Smooth muscle cell (in vitro differentiated cells): Measurements from ENCODE around the gene ZNF32. TPM values are rescaled to one million over a fixed set of nuclear protein-coding genes. Genes with fewer than 3 reads are reported as not detected.

Source experiments
- DNase-seq: peaks from one replicate; lab custom pipeline; 2025; ENCODE audit not compliant: unreplicated experiment; lab: John Stamatoyannopoulos, UW
- H2AFZ ChIP-seq: fragments of 200-600 bp; sonication (generic); 2 replicates; pipeline ENCODE4 v1.6.0; 2016; ENCODE audit warnings: antibody characterized with exemption, low read depth, mild to moderate bottlenecking
- H3F3A ChIP-seq: fragments of 200-600 bp; sonication (generic); 2 replicates; pipeline ENCODE4 v1.6.0; 2017; ENCODE audit warnings: antibody characterized with exemption, low read depth
- H3K27ac ChIP-seq: fragments of 200-600 bp; sonication (generic); 2 replicates; pipeline ENCODE4 v1.5.1; 2016; ENCODE audit warnings: low read depth, mild to moderate bottlenecking
- H3K27me3 ChIP-seq: fragments of 200-600 bp; sonication (generic); 2 replicates; pipeline ENCODE4 v1.6.1; 2016; ENCODE audit warnings: low read depth, mild to moderate bottlenecking
- H3K36me3 ChIP-seq: fragments of 200-600 bp; sonication (generic); 2 replicates; pipeline ENCODE4 v1.5.1; 2016; ENCODE audit warnings: low read depth
- H3K4me1 ChIP-seq: fragments of 200-600 bp; sonication (generic); 2 replicates; pipeline ENCODE4 v1.5.1; 2016; ENCODE audit warnings: low read depth
- H3K4me2 ChIP-seq: fragments of 200-600 bp; sonication (generic); 2 replicates; pipeline ENCODE4 v1.6.0; 2016; ENCODE audit warnings: mild to moderate bottlenecking
- H3K4me3 ChIP-seq: fragments of 200-600 bp; sonication (generic); 2 replicates; pipeline ENCODE4 v1.5.1; 2016; ENCODE audit warnings: mild to moderate bottlenecking
- H3K79me2 ChIP-seq: fragments of 200-600 bp; sonication (generic); 2 replicates; pipeline ENCODE4 v1.6.0; 2016; ENCODE audit warnings: low read depth, mild to moderate bottlenecking
- H3K9ac ChIP-seq: fragments of 200-600 bp; sonication (generic); 2 replicates; pipeline ENCODE4 v1.6.0; 2016; ENCODE audit warnings: low read depth
- H3K9me3 ChIP-seq: fragments of 200-600 bp; sonication (generic); replicated peaks from 2 replicates; pipeline ENCODE4 v1.5.1; 2016; ENCODE audit warnings: low read depth
- H4K20me1 ChIP-seq: fragments of 200-600 bp; sonication (generic); 2 replicates; pipeline ENCODE4 v1.6.0; 2016; ENCODE audit warnings: low read depth
- WGBS: methylation state at CpG from one replicate; pipeline ENCODE4 v1.1.7; 2016; ENCODE audit warnings: low lambda C conversion rate; 5-methylcytosine and 5-hydroxymethylcytosine counted together
- polyA plus RNA-seq: library from polyadenylated mRNA; unstranded; fragments of >200 nt; fragmentation: Nextera tagmentation; extraction: Ambion mirVana; gene quantifications from 2 replicates; pipeline ENCODE4 v1.2.1, GENCODE V29; 2016
- total RNA-seq: library from RNA; depleted of rRNA; stranded (reverse); fragments of >200 nt; gene quantifications from 2 replicates; pipeline ENCODE4 v1.2.3, GENCODE V29; 2014
- TF ChIP-seq, protein P1 (sequence below): fragments of 200-600 bp; sonication (generic); IDR thresholded peaks from 2 replicates; pipeline ENCODE4 v1.5.1; 2017; ENCODE audit warnings: borderline replicate concordance, mild to moderate bottlenecking, antibody characterized with exemption; ENCODE audit not compliant: insufficient read depth, poor library complexity, severe bottlenecking

The ZNF32 gene
- total and polyA plus RNA-seq, 2 experiments from 2014 or later: 36.3 to 40.6 TPM

DNA sequence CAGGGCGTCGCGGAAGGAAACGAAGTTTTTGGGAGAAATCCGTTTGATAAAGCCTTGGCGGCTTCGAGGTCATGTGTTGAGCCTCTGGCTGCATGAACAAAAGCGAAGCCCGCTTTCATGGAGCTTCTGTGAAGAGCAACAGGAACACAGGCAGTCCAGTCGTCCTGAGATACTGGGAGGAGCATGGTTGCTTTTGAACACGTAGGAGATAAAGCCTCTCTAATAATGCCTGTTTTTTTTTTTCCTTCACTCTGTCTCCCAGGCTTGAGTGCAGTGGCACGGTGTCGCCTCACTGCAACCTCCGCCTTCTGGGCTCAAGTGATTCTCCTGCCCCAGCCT is 473 bp upstream of the ZNF32 start:
- peaks cover 5% of the 10 kb centered on the region for H3K4me1 ChIP-seq
- 28% methylated on average over 14 of the region's 14 CpGs for WGBS
- TF ChIP-seq, protein P1, sequence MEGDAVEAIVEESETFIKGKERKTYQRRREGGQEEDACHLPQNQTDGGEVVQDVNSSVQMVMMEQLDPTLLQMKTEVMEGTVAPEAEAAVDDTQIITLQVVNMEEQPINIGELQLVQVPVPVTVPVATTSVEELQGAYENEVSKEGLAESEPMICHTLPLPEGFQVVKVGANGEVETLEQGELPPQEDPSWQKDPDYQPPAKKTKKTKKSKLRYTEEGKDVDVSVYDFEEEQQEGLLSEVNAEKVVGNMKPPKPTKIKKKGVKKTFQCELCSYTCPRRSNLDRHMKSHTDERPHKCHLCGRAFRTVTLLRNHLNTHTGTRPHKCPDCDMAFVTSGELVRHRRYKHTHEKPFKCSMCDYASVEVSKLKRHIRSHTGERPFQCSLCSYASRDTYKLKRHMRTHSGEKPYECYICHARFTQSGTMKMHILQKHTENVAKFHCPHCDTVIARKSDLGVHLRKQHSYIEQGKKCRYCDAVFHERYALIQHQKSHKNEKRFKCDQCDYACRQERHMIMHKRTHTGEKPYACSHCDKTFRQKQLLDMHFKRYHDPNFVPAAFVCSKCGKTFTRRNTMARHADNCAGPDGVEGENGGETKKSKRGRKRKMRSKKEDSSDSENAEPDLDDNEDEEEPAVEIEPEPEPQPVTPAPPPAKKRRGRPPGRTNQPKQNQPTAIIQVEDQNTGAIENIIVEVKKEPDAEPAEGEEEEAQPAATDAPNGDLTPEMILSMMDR: no peak
- H3K4me2 ChIP-seq: peak overlapping the region; percentile 98
- peak overlapping the region; percentile 89 for H3K9ac ChIP-seq
- H3K36me3 ChIP-seq: peaks cover 23% of the 10 kb centered on the region
- H3K4me3 ChIP-seq: peak overlapping the region; percentile 78
- no peak overlapping the region for H3K27ac ChIP-seq
- peak overlapping the region; percentile 98 for H2AFZ ChIP-seq
- no peaks in the 10 kb centered on the region for H4K20me1 ChIP-seq
- peaks cover 27% of the 10 kb centered on the region for H3K9me3 ChIP-seq
- no peaks in the 10 kb centered on the region for H3F3A ChIP-seq
- no peak for DNase-seq
- peaks cover 5% of the 10 kb centered on the region for H3K79me2 ChIP-seq
- no peaks in the 10 kb centered on the region for H3K27me3 ChIP-seq

DNA sequence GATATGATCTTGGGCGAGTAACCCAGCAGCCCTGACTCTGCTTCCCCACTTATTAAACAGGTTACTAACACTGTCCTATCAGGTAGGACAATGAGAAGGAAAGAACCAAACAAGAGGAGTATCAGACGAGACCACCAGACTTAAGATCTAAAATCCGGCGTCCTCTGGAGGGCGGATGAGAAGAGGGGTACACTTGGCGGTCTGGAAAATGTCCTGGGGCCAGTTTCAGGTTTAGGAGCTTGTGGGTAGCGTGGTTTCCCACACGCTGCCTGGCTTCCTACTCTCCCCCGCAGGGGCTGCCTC is 635 bp downstream of the ZNF32 start:
- no peak for DNase-seq
- Histone ChIP-seq H4K20me1 (no peaks in the 10 kb centered on the region), H3K27me3 (no peaks in the 10 kb centered on the region)

DNA sequence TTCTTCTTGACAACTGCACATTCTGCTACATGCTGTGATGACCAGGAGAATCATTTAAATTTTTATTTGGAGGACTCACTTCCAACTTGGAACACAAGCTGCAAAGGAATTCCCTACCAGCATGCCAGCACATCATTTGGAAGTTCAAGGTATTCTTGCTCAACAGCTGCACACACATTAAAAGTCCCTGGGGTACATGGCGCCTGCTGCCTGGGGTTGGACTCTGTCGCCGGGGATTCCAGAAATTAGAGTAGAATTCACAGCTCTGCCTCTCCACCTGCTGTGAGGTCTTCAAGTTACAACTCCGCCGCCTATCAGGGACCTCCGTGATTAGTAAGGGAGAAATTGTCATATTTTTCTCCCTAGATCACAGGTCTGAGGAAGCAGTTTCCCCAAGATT is 1.1 kb downstream of the ZNF32 start:
- H3K4me2 ChIP-seq: peak overlapping the region; percentile 98
- no peak overlapping the region for H2AFZ ChIP-seq
- no peak for DNase-seq
- H3K4me1 ChIP-seq: peaks cover 5% of the 10 kb centered on the region
- H3K9me3 ChIP-seq: peaks cover 42% of the 10 kb centered on the region
- TF ChIP-seq, protein P1: no peak
- peak overlapping the region; percentile 78 for H3K4me3 ChIP-seq
- no peaks in the 10 kb centered on the region for H3K27me3 ChIP-seq
- H3K27ac ChIP-seq: no peak overlapping the region
- H4K20me1 ChIP-seq: no peaks in the 10 kb centered on the region
- 92% methylated on average over 6 of the region's 6 CpGs for WGBS
- H3K36me3 ChIP-seq: peaks cover 39% of the 10 kb centered on the region
- H3K9ac ChIP-seq: no peak overlapping the region
- peaks cover 5% of the 10 kb centered on the region for H3K79me2 ChIP-seq
- H3F3A ChIP-seq: no peaks in the 10 kb centered on the region

More for the DNA sequence above, 635 bp downstream of the ZNF32 start:
- Histone ChIP-seq H3K36me3 (peaks cover 34% of the 10 kb centered on the region), H3K79me2 (peaks cover 5% of the 10 kb centered on the region), H3K9me3 (peaks cover 38% of the 10 kb centered on the region), H3K9ac (peak overlapping the region; percentile 89), H2AFZ (peak overlapping the region; percentile 98), H3F3A (no peaks in the 10 kb centered on the region), H3K4me2 (peak overlapping the region; percentile 98), H3K4me1 (peaks cover 5% of the 10 kb centered on the region), H3K27ac (no peak overlapping the region), H3K4me3 (peak overlapping the region; percentile 78)
- TF ChIP-seq, protein P1: no peak
- WGBS: 40% methylated on average over 8 of the region's 9 CpGs

DNA sequence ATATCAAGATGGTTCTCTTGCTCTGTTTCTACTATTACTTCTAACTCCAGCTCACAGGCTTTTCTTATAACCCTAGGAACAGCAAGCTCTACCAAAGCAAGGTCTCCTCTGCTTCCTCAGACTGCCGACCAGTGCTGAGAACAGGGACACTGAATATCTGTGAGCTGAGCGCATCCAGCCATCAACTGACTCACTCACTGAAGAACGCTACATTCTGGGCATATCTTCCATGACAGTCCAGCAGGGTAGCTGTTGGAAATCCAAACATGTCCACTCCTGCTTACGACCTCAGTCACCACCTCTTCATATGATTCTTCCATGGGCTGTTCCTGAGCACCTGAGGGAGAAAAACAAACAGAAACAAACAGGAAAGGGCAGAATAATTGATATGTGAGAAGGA is 2.8 kb downstream of the ZNF32 start:
- H3K79me2 ChIP-seq: peaks cover 5% of the 10 kb centered on the region
- H3K4me2 ChIP-seq: no peak overlapping the region
- peaks cover 45% of the 10 kb centered on the region for H3K9me3 ChIP-seq
- peaks cover 5% of the 10 kb centered on the region for H3K4me1 ChIP-seq
- H3K4me3 ChIP-seq: no peak overlapping the region
- DNase-seq: no peak
- 100% methylated on average over 4 of the region's 4 CpGs for WGBS
- no peak overlapping the region for H2AFZ ChIP-seq
- TF ChIP-seq, protein P1: no peak
- no peaks in the 10 kb centered on the region for H3F3A ChIP-seq
- no peaks in the 10 kb centered on the region for H4K20me1 ChIP-seq
- peaks cover 39% of the 10 kb centered on the region for H3K36me3 ChIP-seq
- H3K9ac ChIP-seq: no peak overlapping the region
- no peaks in the 10 kb centered on the region for H3K27me3 ChIP-seq
- no peak overlapping the region for H3K27ac ChIP-seq
